Suppressor macrophage treated with lipopolysaccharide for 1 hour (primary cell): ENCODE measurements around the gene CD4.
"Not testable (repeated sequence)": the region's sequence is repeated elsewhere in the genome, so short reads cannot be mapped to it uniquely, and the experiment has no call there.

ENCODE experiments used
- DNase-seq, 3 donors: peaks; one replicate each; pipeline ENCODE4 v3.0.0-alpha.2; 2020 to 2022

Gene CD4

DNA sequence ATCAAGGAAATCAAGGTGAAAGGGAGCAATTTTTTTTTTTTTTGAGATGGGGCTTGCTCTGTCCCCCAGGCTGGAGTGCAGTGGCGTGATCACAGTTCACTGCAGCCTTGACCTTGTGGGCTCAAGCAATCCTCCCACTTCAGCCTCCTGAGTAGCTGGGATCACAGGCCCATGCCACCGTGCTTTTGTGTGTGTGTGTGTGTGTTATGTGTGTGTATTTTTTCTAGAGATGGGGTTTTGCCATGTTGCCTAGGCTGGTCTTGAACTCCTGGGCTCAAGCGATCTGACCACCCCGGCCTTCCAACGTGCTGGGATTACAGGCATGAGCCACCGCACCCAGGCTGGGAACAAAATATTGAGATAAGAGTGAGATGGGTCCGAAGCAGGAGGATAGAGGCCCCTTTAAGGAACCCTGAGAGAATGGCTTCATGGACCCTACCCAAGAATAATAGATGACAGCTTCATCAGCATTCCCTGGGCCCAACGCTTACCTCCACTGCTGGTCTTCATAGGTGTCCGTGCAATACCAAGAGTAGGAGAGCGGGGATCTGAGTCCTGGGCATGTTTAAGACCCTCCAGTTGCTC, 60.7 kb downstream of the CD4 start:
- DNase-seq, result no peak

DNA sequence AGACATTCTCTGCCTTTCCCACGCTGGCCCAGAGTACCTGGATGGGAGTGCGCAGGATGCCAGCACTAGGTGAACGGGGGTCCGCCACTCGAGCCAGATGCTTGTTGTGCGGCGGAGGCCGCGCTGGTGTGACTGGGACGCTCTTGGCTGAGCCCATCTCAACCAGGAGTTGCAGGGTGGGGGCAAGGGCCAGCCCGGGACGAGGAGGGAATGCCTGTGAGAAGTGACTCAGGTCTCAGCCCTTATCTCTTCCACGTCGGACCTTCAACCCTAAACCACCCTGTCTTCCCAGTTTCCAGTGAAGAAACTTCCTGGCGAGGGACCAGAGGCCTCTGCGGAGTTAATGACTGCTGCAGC, 61.4 kb downstream of the CD4 start:
- DNase-seq, result no peak

DNA sequence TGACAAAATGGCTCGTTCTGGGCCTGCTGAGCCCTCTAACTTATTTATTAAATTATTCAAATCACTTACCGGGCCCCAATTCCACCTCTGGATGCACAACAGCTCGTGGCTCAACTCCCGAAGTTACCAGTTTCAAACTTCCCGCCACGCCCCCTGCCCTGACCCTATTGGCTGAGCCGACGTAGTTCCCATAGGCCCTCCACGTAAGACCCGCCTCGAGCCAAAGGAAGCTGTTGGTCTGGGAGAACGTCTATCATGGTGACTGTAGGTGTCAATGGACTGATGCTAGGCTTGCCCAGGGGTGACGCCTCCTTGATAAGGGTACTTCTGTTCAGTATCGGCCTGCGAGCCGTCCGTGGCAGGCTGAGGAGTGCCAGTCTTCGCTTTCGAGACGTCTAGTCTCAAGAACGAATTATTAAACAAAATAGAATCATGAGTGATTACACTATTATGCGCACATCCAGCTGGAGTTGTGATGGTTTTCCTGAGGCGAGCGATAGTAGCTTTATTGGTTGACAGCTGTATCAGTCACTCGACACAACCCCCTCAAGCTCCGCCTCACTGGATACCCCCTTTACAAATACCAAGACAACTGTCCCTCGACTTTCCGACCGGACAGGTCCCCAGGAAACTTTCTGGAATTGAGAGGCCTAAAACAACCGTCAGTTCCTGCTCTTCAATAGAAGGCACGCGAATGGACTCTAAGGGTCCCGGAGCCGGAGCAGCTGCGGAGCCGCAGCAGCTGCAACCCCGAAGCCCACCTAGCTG, 62.0 kb downstream of the CD4 start, which contains the start of gene CDCA3:
CDCA3 (minus strand) TSS at position 134 of the 768 bp plus-strand sequence. CDS start 334 bp downstream, outside the sequence.
- peak; percentile 96 to 98 (median 97) for DNase-seq

DNA sequence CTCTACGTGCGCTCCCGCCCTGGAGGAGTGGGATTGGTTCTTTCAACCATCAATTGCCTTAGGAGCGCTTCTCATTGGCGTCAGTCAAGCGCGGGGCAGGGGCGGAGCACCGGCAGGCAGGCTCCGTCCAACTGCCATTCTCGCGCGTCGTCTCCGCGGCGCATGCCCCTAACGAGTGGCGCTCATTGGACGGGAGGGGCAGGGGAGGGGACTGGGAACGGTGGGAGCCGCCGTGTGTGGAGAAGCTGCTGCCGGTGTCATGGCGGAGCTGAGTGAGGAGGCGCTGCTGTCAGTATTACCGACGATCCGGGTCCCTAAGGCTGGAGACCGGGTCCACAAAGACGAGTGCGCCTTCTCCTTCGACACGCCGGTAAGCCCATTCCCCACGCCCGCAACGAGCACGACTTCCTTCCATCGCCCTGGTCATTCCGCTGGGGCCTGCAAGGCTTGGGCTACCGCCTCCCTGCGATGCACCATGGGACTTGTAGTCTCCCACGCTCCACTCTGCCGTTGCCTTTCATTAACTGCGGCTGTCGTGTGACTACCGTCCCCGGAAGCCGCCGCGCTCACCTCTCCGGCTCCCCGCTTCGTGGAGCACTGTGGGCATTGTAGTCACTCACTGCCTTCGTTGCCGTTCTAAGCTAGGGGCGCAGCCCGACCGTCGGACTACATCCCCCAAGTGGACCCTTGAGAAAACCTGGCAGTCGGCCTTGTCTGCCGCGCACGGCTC, 62.8 kb downstream of the CD4 start, which contains the start of gene USP5:
USP5 (plus strand) TSS at position 230 of the 730 bp plus-strand sequence; CDS start at position 260, 30 bp downstream.
- peak; percentile 99 to 100 (median 100) for DNase-seq

DNA sequence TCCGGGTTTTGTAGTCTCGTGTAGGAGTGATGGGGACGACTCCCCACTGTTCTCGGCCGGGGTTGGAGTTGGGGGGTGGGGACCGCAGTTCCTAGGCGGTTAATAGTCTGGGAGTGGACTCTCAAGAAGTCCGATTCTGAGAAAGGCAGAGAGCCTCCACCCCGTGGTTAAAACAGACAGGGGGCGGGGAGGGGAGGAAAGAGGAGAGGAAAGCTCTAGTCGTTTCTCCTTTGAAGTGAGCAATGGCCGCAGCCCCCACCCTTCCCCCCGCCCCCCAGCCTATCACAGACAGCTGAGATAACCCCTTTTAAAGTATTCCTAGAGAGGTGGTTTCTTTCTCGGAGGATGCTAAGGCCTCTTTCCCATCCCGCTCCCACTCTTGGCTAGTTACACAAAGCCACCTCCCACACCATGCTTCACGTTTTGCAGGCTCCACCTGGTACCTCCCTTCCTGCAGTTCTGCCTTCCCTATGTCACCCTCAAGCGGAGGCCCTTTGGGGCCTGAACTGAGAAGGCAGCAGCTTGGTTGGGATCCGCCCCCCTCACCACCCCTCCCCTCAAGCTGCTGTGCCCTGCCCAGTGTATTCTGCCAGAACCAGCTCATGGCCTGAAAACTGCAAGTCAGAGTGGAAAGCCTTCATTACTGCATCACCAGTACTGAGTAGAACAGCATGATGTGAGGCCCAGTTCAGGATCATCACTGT, 63.5 kb downstream of the CD4 start:
- DNase-seq, result no peak

DNA sequence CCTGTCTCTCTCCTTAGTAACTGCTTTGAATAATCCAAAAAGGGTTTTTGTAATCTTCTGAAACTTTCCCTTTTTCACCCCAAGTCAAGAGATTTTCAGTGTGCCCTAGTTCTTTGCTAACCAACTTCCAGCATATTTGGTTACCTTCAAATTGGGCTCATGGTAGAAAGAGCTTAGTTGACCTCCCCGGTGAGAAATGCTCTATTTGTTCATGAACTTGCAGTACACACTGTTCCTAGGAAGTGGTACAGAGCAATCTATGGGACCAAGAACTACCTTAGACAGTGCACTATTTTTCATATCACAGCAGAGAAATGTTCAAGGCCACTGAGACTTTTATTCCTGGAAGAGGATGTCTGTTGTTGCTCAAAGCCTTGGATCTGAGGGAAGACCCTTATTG, 64.3 kb downstream of the CD4 start:
- DNase-seq, result no peak

DNA sequence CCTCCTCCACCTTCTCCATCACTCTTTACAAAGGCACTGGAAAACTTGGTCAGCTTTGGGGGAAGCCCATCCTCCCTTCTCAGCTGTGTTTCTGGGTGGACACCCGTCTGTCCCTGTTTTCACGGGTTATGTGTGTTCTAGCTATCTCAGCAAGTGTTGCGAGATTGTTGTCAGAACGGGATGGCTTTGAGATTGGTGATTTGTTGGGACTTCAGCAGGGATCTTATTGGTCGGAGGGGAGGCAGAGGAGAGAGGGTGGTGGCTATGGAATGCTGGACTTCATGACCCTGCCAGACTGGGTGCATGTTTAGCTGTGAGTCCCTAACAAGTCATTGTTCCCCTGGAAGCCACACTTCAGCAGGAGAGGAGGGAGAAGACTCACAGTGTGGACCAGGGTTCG, 64.7 kb downstream of the CD4 start:
- no peak for DNase-seq

DNA sequence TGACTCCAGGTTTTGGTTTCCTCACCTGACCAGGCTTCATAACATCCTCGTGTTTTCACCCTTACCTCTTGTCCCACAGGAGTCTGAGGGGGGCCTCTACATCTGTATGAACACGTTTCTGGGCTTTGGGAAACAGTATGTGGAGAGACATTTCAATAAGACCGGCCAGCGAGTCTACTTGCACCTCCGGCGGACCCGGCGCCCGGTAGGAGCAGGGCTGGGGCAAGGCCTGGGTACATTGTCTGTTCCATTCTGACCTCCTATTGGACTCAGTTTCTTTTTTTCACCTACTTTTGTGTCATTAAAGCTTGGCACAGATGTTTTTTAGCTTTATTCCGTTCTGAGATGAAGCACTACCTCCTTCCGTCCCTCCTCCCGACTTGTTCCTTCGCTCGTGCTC, 66.0 kb downstream of the CD4 start:
- DNase-seq, result no peak

DNA sequence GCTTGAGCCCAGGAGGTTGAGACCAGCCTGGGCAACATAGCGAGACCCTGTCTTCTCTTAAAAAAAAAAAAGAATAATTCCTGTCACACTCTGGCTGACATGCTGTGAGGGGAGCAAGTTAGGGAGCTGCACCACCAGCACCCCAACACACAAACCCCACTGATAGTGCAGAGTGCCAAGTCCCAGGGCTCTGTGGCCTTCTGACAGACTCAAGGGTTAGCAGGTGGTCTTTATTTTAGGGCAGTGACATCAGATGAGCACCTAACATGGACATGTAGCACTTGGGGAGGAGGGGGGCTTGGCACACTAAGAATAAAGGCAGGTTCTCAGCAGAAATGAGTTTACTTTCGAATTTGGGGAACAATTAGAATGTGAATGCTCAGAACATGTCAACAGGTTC, 69.5 kb downstream of the CD4 start:
- DNase-seq, result no peak

DNA sequence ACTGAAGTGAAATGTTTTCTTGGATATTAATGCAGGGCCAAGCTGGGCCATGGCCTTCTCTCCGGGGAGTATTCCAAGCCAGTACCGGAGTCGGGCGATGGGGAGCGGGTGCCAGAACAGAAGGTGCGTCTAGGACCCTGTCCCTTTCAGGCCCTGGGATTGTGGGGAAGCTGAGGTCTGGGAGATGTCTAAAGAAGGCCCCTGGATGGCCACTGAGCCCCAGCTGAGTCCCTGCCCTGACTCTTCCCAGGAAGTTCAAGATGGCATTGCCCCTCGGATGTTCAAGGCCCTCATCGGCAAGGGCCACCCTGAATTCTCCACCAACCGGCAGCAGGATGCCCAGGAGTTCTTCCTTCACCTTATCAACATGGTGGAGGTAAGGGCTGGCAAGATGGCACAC, 70.8 kb downstream of the CD4 start:
- DNase-seq, result no peak

DNA sequence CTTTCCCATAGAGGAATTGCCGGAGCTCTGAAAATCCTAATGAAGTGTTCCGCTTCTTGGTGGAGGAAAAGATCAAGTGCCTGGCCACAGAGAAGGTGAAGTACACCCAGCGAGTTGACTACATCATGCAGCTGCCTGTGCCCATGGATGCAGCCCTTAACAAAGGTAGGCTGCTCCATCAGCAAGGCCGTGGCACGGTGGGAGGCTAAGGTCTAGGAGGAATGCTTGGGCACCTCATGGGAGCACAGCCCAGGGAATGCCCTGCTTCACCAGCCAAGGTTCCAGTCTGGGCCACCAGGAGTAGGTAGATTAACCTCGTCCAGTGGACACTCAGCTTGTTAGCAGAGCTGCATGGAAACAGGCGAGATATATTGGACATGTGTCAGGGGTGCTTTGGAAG, 71.6 kb downstream of the CD4 start:
- no peak for DNase-seq

DNA sequence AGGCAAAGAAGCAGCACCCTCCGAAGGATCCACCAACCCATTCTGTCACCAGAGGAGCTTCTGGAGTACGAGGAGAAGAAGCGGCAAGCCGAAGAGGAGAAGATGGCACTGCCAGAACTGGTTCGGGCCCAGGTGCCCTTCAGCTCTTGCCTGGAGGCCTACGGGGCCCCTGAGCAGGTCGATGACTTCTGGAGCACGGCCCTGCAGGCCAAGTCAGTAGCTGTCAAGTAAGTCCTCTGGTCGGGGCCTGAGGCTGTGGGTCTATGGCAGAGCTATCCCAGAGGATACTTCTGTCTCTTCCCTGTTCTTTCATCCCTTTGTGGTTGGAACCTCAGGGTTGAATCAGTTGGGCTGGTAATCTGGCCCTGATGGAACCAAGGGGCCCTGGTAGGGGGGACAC, 72.1 kb downstream of the CD4 start:
- DNase-seq, result no peak

DNA sequence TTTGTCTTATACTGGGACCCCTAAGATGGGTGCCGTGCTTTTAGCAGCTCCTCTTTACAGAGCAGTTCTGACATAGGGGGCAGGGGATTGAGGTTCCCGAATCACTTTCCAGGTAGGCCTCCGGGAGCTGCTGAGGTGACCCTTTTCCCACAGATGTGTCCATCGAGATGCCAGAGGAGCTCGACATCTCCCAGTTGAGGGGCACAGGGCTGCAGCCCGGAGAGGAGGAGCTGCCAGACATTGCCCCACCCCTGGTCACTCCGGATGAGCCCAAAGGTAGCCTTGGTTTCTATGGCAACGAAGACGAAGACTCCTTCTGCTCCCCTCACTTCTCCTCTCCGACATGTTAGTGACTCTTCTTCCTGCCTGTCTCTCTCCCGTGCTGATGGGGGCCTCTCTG, 73.7 kb downstream of the CD4 start:
- no peak for DNase-seq

DNA sequence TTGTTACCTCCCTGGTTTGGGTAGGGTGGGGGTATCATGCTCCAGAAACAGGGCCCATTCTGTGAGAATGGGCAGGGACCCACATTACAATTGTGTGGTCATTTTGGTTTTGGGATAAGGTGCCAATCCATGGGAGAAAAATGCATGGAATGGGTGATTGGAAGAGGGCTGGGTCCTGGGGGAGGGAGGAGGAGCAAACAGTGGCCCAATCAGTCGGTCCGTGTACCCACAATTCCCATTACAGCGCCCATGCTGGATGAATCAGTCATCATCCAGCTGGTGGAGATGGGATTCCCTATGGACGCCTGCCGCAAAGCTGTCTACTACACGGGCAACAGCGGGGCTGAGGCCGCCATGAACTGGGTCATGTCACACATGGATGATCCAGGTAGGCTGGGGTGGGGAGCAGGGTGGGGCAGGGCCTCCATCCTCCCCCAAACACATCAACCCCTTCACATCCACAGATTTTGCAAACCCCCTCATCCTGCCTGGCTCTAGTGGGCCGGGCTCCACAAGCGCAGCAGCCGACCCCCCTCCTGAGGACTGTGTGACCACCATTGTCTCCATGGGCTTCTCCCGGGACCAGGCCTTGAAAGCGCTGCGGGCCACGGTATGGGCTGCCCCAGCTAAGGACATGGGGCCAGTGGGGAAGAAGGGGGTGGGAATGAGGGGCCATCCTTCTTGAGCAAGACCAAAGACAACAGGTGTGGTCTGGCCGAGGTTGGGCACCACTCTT, 74.4 kb downstream of the CD4 start:
- DNase-seq, result no peak

DNA sequence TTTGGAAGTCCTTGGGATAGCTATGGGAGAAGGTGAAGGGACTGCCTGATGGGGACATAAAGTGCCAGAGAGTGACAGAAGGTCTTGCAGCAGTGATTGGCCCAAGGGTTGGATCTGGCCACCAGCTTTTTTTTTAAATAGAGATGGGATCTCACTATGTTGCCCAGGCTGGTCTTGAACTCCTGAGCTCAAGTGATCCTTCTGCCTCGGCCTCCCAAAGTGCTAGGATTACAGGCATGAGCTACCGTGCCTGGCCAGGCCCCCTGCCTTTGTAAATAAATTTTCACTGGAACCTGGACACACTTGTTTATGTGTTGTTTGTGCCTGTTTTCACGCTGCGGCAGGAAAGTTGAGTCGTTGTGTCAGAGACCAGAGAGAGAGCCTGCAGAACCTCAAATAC, 76.0 kb downstream of the CD4 start:
- not testable (repeated sequence) for DNase-seq

DNA sequence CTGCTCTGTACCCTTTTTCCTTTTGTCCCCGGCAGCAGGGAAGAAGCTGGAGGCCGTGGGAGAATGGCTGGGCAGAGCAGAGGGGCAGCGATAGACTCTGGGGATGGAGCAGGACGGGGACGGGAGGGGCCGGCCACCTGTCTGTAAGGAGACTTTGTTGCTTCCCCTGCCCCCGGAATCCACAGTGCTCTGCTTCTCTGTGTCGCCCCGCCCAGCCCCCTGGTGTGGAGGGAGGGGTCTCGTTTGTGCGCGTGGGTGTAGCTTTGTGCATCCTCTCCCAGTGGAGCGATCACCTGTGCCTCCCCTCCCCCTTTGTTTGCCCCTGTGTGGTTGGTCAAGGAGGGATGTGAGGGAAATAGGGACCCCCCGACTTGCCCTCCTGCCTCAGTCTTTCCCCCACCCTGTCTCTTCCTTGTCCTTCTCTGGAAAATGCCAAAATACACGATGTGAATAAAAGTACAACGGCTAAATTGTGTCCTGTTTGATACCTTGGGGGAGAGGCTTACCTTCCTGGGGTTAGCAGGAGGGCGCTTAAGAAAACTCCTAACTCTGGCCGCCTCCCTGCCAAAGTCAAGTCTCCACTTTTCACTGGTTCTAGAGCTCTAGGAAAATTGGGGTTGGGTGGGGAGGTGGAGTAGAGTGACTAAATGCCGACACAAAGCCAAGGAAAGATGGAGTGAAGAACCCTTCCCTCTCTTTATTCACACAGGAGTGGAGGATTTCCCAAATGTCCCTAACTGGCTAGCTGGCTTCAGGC, 77.0 kb downstream of the CD4 start:
- DNase-seq, result no peak

DNA sequence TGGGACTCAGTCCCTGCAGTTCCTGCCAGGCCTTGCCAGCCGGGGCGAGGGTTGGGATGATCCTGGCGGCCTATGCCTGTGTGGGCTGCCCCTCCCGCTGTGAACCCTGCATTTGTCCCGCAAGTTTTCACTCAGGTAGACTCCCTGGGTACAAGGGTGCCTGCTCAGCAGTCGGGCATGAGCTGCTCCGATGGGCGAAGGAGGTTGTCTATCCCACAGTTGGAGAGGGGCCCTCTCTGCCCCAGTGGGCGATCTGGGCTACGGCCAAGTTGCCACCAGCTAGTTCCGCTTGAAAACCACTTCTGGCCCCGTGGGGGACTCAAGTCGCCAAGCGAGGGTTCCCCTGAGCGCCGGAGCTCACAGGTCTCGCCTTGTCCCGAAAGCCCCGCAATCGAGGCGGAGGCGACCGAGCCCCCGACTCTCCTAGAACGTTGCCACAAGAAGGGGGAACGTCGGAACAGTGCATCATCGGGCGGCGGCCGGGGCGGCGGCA, 77.6 kb downstream of the CD4 start:
- DNase-seq, result peak in 1 of 3 donors; percentile 74

DNA sequence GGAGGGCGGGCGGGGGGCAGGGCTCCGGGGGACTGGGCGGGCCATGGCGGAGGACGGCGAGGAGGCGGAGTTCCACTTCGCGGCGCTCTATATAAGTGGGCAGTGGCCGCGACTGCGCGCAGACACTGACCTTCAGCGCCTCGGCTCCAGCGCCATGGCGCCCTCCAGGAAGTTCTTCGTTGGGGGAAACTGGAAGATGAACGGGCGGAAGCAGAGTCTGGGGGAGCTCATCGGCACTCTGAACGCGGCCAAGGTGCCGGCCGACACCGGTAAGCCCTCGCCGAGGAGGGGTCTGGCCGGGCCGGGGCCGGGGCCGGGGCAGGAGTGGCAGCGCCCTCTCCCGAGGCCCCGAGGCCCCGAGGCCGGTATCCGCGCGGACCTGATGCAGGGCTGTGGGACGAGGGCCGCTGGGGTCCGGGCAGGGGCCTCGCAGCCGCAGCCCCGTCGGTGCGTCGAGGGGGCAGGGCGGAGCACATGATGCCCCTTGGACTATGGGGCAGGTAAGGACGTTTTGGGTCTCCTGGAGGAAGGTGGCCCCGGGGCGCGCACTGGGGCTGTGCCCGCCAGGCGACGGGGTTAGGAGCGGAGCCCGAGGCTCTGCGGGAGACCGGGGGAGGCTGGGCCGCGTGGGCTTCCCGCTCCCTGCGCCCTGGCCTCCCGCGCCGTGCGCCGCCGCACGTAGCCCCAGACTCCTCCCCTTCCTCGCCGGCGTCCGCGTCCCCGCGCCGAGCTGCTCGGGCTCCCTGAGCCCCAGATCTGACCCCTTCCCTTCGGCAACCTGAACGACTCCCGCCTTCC, 78.3 kb downstream of the CD4 start, which contains the start of gene TPI1:
TPI1 (plus strand) TSS at position 119 of the 798 bp plus-strand sequence; CDS start at position 155, 36 bp downstream.
- DNase-seq, result peak; percentile 89 to 95 (median 94)

DNA sequence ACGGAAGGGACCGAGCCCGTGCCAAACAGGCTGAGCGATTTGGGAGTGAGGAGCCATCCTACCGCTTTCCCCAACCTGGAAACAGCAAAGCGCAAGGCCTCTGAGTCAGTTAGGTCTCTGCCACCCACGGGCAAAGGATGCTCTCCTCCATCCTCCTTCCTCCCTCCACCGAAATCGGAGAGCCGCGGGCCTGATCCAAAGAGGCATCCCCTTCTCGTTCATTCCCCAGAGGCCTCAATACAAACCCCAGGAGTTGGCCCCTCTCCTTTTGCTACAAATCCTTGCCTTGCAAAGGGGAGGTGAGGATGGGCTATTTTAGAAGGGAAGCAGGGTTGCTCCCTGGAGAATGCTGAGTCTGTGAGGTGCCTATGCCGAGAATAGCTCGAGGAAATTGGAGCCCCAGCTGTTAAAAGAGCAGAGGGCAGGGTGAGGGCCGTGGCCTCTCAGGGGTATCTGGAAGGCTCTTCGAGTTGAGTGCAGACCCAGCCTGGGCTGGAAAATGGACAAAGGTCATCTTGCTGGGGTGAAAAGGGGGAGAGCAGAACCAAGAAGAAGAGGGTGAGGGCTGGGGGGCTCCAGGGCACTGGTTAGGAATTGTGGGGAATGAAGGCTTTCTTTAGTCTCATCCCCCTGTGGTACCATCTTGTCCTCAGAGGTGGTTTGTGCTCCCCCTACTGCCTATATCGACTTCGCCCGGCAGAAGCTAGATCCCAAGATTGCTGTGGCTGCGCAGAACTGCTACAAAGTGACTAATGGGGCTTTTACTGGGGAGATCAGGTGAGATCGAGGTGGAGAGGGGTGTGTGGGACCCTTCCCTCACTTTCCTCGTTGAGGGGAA, 79.1 kb downstream of the CD4 start:
- peak; percentile 53 to 60 (median 56) for DNase-seq
